T-helper 17 cell (primary cell): ENCODE measurements around the gene METTL17. TPM values are rescaled to one million over a fixed set of nuclear protein-coding genes. Genes with fewer than 3 reads are reported as not detected.

ENCODE experiments used
- total RNA-seq, 4 donors: library from RNA in 2 of 4; stranded (reverse) in 2 of 4; gene quantifications; one replicate each; pipeline ENCODE4 v1.2.3 and lab custom pipeline; 2022 to 2026

Gene METTL17
- total RNA-seq, 2 donors from 2014 or later: 76.6 to 91.2 TPM

Other genes starting within 250 kb of the METTL17 start
- not detected for gene EDDM3A, start 244.1 kb upstream of the METTL17 start, total RNA-seq
- not detected for gene EDDM3B, start 221.6 kb upstream of the METTL17 start, total RNA-seq
- 1 to 10 TPM; 2.9 to 4.1 TPM for gene RNASE6, start 208.7 kb upstream of the METTL17 start, total RNA-seq
- not detected for gene RNASE1, start 187.1 kb upstream of the METTL17 start, total RNA-seq
- gene RNASE3, start 98.6 kb upstream of the METTL17 start, total RNA-seq: not detected
- 1 to 10 TPM in 1 of 2 donors, not detected in 1; 1.2 TPM for gene RNASE2, start 34.5 kb upstream of the METTL17 start, total RNA-seq
- gene SLC39A2, start 9.3 kb downstream of the METTL17 start, total RNA-seq: not detected
- 10 to 100 TPM; 29.8 to 38.2 TPM for gene NDRG2, start 35.1 kb downstream of the METTL17 start, total RNA-seq
- not detected for gene TPPP2, start 40.2 kb downstream of the METTL17 start, total RNA-seq
- gene RNASE13, start 44.8 kb downstream of the METTL17 start, total RNA-seq: not detected
- not detected for gene RNASE7, start 52.4 kb downstream of the METTL17 start, total RNA-seq
- gene RNASE8, start 67.8 kb downstream of the METTL17 start, total RNA-seq: not detected
- gene ARHGEF40, start 80.3 kb downstream of the METTL17 start, total RNA-seq: 10 to 100 TPM; 12.0 to 17.3 TPM
- gene ZNF219, start 108.7 kb downstream of the METTL17 start, total RNA-seq: 10 to 100 TPM; 13.8 to 20.6 TPM
- 1 to 10 TPM in 1 of 2 donors, not detected in 1; 1.3 TPM for gene TMEM253, start 111.1 kb downstream of the METTL17 start, total RNA-seq
- gene OR5AU1, start 166.1 kb downstream of the METTL17 start, total RNA-seq: not detected